PC-9 (cell line): Measurements from ENCODE around the gene GPR142. TPM values are rescaled to one million over a fixed set of nuclear protein-coding genes. Genes with fewer than 3 reads are reported as not detected.

Source experiments
- BruUV-seq: library from RNA; stranded (reverse); fragments of 400-500 nt; replicated peaks from 2 replicates; lab custom pipeline; 2021; lab: Mats Ljungman, UMichigan
- CTCF ChIA-PET: fragments of 300-600 bp; sonication (Branson Sonifier 250); formaldehyde crosslinking; loops from one replicate; lab custom pipeline; 2022; ENCODE audit warnings: antibody characterized with exemption; lab: Charles Lee
- POLR2A ChIA-PET: fragments of 300-600 bp; sonication (Branson Sonifier 250); formaldehyde crosslinking; loops from one replicate; lab custom pipeline; 2022; ENCODE audit warnings: antibody characterized with exemption; ENCODE audit not compliant: unreplicated experiment; lab: Charles Lee
- DNase-seq, 2 experiments: peaks; one replicate each; pipeline versions ENCODE4 v3.0.0 to v3.0.0-alpha.2; 2015 to 2022; ENCODE audit warnings: mixed read lengths in 1 of 2
- H2AFZ ChIP-seq: fragments of 200-600 bp; sonication (generic); 2 replicates; pipeline ENCODE4 v1.8.1; 2017; ENCODE audit warnings: antibody characterized with exemption
- H3F3A ChIP-seq: fragments of 200-600 bp; sonication (generic); 2 replicates; pipeline ENCODE4 v1.8.1; 2017; ENCODE audit warnings: antibody characterized with exemption, mild to moderate bottlenecking, low read depth; ENCODE audit not compliant: insufficient read depth
- H3K27ac ChIP-seq: fragments of 200-600 bp; sonication (generic); 2 replicates; pipeline ENCODE4 v1.6.1; 2016; ENCODE audit warnings: mixed run types
- H3K27me3 ChIP-seq: fragments of 200-600 bp; sonication (generic); 2 replicates; pipeline ENCODE4 v1.6.1; 2016; ENCODE audit warnings: low read depth, mixed run types; ENCODE audit not compliant: insufficient read depth
- H3K36me3 ChIP-seq: fragments of 200-600 bp; sonication (generic); 2 replicates; pipeline ENCODE4 v1.6.1; 2016; ENCODE audit warnings: low read depth, mixed run types
- H3K4me1 ChIP-seq: fragments of 200-600 bp; sonication (generic); replicated peaks from 2 replicates; pipeline ENCODE4 v1.6.1; 2016; ENCODE audit warnings: mixed run types; ENCODE audit not compliant: insufficient read depth
- H3K4me2 ChIP-seq: fragments of 200-600 bp; sonication (generic); 2 replicates; pipeline ENCODE4 v1.6.1; 2017; ENCODE audit warnings: mixed run types
- H3K4me3 ChIP-seq: fragments of 200-600 bp; sonication (generic); 2 replicates; pipeline ENCODE4 v1.6.1; 2016; ENCODE audit warnings: mixed run types
- H3K79me2 ChIP-seq: fragments of 200-600 bp; sonication (generic); 2 replicates; pipeline ENCODE4 v1.6.1; 2017; ENCODE audit warnings: low read depth, mixed run types
- H3K9me2 ChIP-seq: fragments of 200-600 bp; sonication (generic); 2 replicates; pipeline ENCODE4 v1.8.1; 2017; ENCODE audit warnings: mild to moderate bottlenecking; ENCODE audit not compliant: insufficient read depth
- H3K9me3 ChIP-seq: fragments of 200-600 bp; sonication (generic); 2 replicates; pipeline ENCODE4 v1.8.1; 2016; ENCODE audit warnings: low read depth; ENCODE audit not compliant: insufficient read depth
- H4K20me1 ChIP-seq: fragments of 200-600 bp; sonication (generic); 2 replicates; pipeline ENCODE4 v1.8.1; 2017; ENCODE audit not compliant: insufficient read depth
- CTCF ChIP-seq: fragments of 200-600 bp; sonication (generic); conservative IDR thresholded peaks from 2 replicates; pipeline ENCODE4 v1.6.1; 2017; ENCODE audit warnings: mixed run types, antibody characterized with exemption, mild to moderate bottlenecking, moderate library complexity
- EZH2 ChIP-seq: fragments of 200-600 bp; sonication (generic); IDR thresholded peaks from 2 replicates; pipeline ENCODE4 v1.8.0; 2017; ENCODE audit warnings: antibody characterized with exemption, low read depth
- intact Hi-C: fragments of 100-400 bp; cut with micrococcal nuclease; formaldehyde crosslinking; loops from one replicate; pipeline ENCODE4 v1.10.0; 2022; ENCODE audit not compliant: unreplicated experiment
- total RNA-seq: library from RNA; stranded (reverse); gene quantifications from 2 replicates; pipeline ENCODE4 v1.2.3, GENCODE V29; 2021

GPR142 gene
- total RNA-seq, 1 experiment from 2014 or later: not detected

DNA sequence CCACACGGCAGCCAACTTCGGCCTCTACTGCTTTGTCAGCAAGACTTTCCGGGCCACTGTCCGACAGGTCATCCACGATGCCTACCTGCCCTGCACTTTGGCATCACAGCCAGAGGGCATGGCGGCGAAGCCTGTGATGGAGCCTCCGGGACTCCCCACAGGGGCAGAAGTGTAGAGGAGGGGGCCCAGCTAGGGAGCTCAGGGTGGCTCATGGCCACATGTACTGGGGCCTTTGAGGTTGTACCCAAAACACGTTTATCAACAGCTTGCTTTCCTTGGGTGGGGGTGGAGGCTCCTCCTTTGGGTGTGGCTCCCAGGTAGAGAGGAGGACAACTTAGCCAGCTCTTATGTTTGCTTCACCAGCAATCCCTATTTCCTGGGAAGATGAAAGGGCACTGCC lies 5.1 kb downstream of the GPR142 start:
- CTCF ChIA-PET: no interaction called here
- TF ChIP-seq EZH2: no peak
- no peak for TF ChIP-seq CTCF
- no TSS peak for BruUV-seq

GRCh38 chr17:74373838-74374606 lies 6.7 kb downstream of the GPR142 start:
- Histone ChIP-seq H2AFZ (no peak overlapping the region), H3K27ac (no peak overlapping the region), H3F3A (no peaks in the 10 kb centered on the region), H3K9me2 (no peaks in the 10 kb centered on the region), H3K4me1 (no peaks in the 10 kb centered on the region), H3K36me3 (no peaks in the 10 kb centered on the region), H4K20me1 (no peaks in the 10 kb centered on the region), H3K4me2 (no peak overlapping the region), H3K9me3 (no peaks in the 10 kb centered on the region), H3K27me3 (peaks cover 95% of the 10 kb centered on the region), H3K4me3 (no peak overlapping the region), H3K79me2 (no peaks in the 10 kb centered on the region)
- intact Hi-C loops: no loop called here
- no peak for DNase-seq
- ChIA-PET CTCF (interaction anchor here (0.6 kb wide), 1 partner anchor 560 kb away, joined by 5 read pairs; no protein-coding TSS in a partner anchor), POLR2A (no interaction called here)
- BruUV-seq: no TSS peak
- TF ChIP-seq EZH2 (no peak), CTCF (no peak)

More for the DNA sequence above, 5.1 kb downstream of the GPR142 start:
- no peak for DNase-seq
- Histone ChIP-seq H3K27ac (no peak overlapping the region), H3K4me1 (no peaks in the 10 kb centered on the region), H3K4me3 (no peak overlapping the region), H2AFZ (no peak overlapping the region), H3K4me2 (no peak overlapping the region), H3K27me3 (peaks cover 89% of the 10 kb centered on the region), H3F3A (no peaks in the 10 kb centered on the region), H3K36me3 (no peaks in the 10 kb centered on the region), H3K9me3 (no peaks in the 10 kb centered on the region), H3K9me2 (no peaks in the 10 kb centered on the region), H3K79me2 (no peaks in the 10 kb centered on the region), H4K20me1 (no peaks in the 10 kb centered on the region)
- intact Hi-C loops: no loop called here
- POLR2A ChIA-PET: no interaction called here

DNA sequence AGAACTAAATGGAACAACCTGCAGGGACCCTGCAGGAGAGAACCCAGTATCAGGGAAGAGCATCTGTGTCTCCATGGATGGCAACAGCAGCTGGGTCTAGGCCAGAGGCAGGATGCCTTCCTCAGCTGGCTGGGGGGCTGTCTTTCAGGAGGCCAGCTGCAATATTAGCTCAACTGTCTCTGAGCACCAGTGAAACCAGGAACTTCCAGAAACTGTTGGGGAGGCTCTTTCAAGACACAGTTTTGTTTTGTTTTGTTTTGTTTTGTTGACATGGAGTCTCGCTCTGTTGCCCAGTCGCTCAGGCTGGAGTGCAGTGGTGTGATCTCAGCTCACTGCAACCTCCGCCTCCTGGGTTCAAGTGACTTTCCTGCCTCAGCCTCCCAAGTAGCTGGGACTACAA lies 7.6 kb downstream of the GPR142 start:
- no peak for TF ChIP-seq CTCF
- TF ChIP-seq EZH2: no peak
- POLR2A ChIA-PET: no interaction called here

More for the DNA sequence above, 7.6 kb downstream of the GPR142 start:
- no peak overlapping the region for H3K4me3 ChIP-seq
- no peaks in the 10 kb centered on the region for H3K36me3 ChIP-seq
- no peaks in the 10 kb centered on the region for H3K9me3 ChIP-seq
- H2AFZ ChIP-seq: no peak overlapping the region
- H3K4me1 ChIP-seq: peaks cover 4% of the 10 kb centered on the region
- intact Hi-C loops: loop anchor here (5.0 kb wide), 2 partner anchors 227 to 582 kb away; no protein-coding TSS in a partner anchor
- no peaks in the 10 kb centered on the region for H3F3A ChIP-seq
- H3K9me2 ChIP-seq: no peaks in the 10 kb centered on the region
- no peak for DNase-seq
- no peaks in the 10 kb centered on the region for H4K20me1 ChIP-seq
- CTCF ChIA-PET: interaction anchor here (0.6 to 0.7 kb wide), 2 partner anchors 66 to 559 kb away, joined by 3 to 5 read pairs; no protein-coding TSS in a partner anchor
- no peak overlapping the region for H3K4me2 ChIP-seq
- no peaks in the 10 kb centered on the region for H3K79me2 ChIP-seq
- BruUV-seq: no TSS peak
- no peak overlapping the region for H3K27ac ChIP-seq
- peaks cover 89% of the 10 kb centered on the region for H3K27me3 ChIP-seq
